Measurements from ENCODE around the gene TBCCD1. TPM values are rescaled to one million over a fixed set of nuclear protein-coding genes. Genes with fewer than 3 reads are reported as not detected.

The TBCCD1 gene, protein sequence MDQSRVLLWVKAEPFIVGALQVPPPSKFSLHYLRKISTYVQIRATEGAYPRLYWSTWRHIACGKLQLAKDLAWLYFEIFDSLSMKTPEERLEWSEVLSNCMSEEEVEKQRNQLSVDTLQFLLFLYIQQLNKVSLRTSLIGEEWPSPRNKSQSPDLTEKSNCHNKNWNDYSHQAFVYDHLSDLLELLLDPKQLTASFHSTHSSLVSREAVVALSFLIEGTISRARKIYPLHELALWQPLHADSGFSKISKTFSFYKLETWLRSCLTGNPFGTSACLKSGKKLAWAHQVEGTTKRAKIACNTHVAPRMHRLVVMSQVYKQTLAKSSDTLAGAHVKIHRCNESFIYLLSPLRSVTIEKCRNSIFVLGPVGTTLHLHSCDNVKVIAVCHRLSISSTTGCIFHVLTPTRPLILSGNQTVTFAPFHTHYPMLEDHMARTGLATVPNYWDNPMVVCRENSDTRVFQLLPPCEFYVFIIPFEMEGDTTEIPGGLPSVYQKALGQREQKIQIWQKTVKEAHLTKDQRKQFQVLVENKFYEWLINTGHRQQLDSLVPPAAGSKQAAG
- total RNA-seq (ENCODE audit: low replicate concordance): 2.9 and 17.5 TPM in 2 replicates

DNA sequence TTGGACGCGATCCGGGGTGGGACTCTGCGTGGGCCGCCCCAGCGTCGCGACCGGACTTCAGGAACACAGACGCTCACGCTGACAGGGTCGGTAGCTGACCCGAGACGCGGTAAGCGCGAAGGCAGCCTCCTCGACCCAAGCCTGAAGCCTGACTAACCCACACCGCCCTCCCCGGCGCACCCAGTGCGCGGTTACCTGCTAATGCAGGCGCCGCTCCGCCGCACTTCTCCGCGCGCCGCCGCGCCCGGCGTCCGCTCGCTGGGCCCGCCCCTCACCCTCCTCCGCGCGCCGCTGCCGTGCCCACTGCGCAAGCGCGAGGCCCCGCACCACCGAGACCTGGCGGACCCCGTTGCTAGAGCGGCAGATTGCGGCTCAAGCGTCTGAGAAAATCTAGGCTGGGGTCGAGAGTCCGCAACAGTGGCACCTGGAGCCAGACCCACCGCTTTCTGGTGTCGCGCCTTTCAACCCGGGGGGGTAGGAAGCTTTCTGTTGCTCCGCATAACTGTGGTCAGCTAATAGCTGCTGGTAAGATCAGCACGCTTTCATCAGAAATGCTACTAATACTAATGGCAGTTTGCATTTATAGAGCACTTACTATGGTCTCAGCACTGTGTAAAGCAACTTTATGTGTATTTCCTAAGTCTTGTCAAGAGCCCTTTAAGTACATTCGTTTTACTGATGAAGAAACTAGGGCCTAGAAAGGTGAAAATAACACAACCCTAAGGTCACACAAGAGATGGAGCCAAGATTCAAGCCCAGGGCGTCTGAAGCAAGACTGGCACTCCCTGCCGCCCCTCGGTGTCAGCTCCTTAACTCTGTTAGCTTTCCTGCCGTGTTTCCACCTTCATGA is at the start of gene TBCCD1:
TSS of gene TBCCD1 (minus strand) at position 268 of the 850 bp plus-strand sequence. CDS start 3,010 bp downstream, outside the sequence.
- TF ChIP-seq, protein P1, sequence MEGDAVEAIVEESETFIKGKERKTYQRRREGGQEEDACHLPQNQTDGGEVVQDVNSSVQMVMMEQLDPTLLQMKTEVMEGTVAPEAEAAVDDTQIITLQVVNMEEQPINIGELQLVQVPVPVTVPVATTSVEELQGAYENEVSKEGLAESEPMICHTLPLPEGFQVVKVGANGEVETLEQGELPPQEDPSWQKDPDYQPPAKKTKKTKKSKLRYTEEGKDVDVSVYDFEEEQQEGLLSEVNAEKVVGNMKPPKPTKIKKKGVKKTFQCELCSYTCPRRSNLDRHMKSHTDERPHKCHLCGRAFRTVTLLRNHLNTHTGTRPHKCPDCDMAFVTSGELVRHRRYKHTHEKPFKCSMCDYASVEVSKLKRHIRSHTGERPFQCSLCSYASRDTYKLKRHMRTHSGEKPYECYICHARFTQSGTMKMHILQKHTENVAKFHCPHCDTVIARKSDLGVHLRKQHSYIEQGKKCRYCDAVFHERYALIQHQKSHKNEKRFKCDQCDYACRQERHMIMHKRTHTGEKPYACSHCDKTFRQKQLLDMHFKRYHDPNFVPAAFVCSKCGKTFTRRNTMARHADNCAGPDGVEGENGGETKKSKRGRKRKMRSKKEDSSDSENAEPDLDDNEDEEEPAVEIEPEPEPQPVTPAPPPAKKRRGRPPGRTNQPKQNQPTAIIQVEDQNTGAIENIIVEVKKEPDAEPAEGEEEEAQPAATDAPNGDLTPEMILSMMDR (IDR thresholded peaks at IDR 0.05; ENCODE audit: insufficient read depth, low read length): no peak
- peak; percentile 86 for DNase-seq (ENCODE audit: low read depth)
- H3K4me3 ChIP-seq (ENCODE audit: low read depth, low read length): peak within 1 kb of the TSS; percentile 93

DNA sequence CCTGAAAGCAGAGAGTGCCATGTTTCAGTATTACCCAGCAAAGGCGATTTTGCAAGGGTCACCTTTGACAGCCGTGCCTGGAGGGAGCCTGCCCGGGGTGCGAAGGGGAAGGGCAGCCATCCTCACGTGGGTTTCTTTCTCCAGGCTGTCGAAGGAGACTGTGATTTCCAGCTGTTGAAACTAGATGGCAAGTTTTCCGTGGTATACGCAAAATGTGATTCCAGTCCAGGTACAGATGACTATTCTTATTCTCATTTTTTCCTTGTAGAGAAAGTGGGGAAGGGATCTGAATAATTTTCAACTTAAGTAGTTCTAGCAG is 49.1 kb upstream of the TBCCD1 start:
- TF ChIP-seq, protein P1 (IDR thresholded peaks at IDR 0.05; ENCODE audit: insufficient read depth, low read length): no peak
- H3K4me3 ChIP-seq (ENCODE audit: low read depth, low read length): no peak overlapping the region
- no peak for DNase-seq (ENCODE audit: low read depth)

DNA sequence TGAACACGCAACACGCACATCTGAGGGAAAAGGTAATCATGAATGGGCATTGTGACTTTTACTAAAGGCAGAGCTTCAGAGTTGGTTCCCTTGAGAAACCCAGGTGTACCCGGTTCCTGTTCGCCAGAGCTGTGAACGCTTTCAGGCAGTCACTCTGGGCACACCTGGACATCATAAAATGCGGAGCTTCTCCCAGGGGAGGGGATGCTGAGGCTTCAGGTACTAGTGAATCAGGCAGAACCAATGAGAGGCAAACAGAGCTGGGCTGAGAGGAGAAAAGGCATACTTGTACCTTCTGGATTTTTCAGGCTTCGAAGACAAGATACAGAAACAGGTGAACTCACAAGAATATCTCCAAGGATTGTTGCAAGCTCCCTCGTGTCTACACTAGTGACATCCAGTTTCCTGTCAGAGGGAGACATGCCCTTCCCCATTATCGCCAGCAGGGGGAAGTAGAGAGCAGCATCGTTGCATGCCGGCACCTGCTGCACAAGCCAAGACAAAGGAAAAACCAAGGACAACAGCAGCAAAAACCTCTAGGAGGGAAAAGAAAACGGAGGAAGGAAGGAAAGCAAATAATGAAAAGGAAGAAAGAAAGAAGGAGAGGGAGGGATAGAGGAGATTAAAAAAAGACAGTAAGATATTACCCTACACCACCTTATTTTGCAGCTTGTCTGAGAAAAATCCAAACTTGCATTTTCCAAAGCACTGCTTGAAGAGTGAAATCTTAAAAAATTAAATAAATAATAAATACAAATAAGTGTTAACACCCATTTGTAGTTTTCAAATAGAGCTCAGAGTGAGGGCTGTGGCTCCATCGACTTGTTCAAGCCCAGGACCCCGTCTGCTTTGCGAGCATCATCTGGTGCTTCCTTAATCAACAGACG is 47.7 kb upstream of the TBCCD1 start:
- DNase-seq (ENCODE audit: low read depth): peak; percentile 78
- H3K4me3 ChIP-seq (ENCODE audit: low read depth, low read length): no peak overlapping the region
- TF ChIP-seq, protein P1 (IDR thresholded peaks at IDR 0.05; ENCODE audit: insufficient read depth, low read length): peak; percentile 99

DNA sequence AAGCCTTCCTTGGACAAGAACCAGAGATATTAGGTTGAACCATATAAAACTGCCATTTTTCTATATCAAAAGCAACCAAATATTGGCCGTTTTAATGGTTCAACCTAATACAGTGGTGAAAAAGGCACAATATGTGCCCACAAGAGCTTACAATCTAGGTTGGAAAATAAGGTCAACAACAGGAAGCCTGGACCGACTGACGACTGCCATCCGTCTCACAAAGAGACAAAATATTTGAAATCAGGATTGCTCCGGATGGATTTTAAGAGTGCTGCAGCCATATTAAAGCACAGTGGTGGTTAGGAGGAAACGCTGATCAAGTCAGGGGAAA is 47.1 kb upstream of the TBCCD1 start:
- TF ChIP-seq, protein P1 (IDR thresholded peaks at IDR 0.05; ENCODE audit: insufficient read depth, low read length): no peak
- no peak for DNase-seq (ENCODE audit: low read depth)
- H3K4me3 ChIP-seq (ENCODE audit: low read depth, low read length): no peak overlapping the region

DNA sequence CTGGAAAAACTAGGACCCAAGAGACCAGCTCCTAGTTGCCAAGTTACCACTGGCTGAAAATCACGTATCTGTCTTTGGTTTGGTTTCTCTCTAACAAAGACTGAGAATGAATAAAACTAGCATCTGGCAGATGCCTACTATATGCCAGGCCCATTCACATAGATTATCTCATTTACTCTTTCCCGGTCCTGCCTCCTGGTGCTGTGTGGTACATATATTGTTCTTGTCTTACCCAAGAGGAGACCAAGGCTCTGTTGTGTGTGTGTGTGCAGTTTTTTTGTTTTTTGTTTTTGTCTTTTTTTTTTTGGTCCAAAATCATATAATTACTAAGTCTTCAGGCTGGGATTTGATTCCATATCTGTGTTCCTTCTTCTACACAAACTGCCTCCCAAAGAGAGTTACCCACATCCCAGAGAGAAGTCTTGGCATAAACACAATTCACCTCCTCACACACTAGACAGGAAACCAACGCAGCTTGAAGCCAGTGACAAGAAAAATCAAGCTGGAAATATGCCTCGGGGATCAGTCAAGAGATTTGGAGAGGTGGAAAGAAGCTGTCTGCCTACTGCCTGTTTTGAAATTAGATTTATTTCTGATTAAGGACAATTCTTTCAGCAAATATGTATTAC is 46.6 kb upstream of the TBCCD1 start:
- TF ChIP-seq, protein P1 (IDR thresholded peaks at IDR 0.05; ENCODE audit: insufficient read depth, low read length): no peak
- H3K4me3 ChIP-seq (ENCODE audit: low read depth, low read length): no peak overlapping the region
- DNase-seq (ENCODE audit: low read depth): no peak

Data from fibroblast of the aortic adventitia (primary cell).